NCI-H446 treated with DMSO at 0.1 percent for 48 hours (cell line): ENCODE measurements around the gene MYOCD.
"Not testable (repeated sequence)": the region's sequence is repeated elsewhere in the genome, so short reads cannot be mapped to it uniquely, and the experiment has no call there.

Experiments
- DNase-seq: peaks from one replicate; lab custom pipeline; 2025; lab: John Stamatoyannopoulos, UW

MYOCD gene, protein sequence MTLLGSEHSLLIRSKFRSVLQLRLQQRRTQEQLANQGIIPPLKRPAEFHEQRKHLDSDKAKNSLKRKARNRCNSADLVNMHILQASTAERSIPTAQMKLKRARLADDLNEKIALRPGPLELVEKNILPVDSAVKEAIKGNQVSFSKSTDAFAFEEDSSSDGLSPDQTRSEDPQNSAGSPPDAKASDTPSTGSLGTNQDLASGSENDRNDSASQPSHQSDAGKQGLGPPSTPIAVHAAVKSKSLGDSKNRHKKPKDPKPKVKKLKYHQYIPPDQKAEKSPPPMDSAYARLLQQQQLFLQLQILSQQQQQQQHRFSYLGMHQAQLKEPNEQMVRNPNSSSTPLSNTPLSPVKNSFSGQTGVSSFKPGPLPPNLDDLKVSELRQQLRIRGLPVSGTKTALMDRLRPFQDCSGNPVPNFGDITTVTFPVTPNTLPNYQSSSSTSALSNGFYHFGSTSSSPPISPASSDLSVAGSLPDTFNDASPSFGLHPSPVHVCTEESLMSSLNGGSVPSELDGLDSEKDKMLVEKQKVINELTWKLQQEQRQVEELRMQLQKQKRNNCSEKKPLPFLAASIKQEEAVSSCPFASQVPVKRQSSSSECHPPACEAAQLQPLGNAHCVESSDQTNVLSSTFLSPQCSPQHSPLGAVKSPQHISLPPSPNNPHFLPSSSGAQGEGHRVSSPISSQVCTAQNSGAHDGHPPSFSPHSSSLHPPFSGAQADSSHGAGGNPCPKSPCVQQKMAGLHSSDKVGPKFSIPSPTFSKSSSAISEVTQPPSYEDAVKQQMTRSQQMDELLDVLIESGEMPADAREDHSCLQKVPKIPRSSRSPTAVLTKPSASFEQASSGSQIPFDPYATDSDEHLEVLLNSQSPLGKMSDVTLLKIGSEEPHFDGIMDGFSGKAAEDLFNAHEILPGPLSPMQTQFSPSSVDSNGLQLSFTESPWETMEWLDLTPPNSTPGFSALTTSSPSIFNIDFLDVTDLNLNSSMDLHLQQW

DNA sequence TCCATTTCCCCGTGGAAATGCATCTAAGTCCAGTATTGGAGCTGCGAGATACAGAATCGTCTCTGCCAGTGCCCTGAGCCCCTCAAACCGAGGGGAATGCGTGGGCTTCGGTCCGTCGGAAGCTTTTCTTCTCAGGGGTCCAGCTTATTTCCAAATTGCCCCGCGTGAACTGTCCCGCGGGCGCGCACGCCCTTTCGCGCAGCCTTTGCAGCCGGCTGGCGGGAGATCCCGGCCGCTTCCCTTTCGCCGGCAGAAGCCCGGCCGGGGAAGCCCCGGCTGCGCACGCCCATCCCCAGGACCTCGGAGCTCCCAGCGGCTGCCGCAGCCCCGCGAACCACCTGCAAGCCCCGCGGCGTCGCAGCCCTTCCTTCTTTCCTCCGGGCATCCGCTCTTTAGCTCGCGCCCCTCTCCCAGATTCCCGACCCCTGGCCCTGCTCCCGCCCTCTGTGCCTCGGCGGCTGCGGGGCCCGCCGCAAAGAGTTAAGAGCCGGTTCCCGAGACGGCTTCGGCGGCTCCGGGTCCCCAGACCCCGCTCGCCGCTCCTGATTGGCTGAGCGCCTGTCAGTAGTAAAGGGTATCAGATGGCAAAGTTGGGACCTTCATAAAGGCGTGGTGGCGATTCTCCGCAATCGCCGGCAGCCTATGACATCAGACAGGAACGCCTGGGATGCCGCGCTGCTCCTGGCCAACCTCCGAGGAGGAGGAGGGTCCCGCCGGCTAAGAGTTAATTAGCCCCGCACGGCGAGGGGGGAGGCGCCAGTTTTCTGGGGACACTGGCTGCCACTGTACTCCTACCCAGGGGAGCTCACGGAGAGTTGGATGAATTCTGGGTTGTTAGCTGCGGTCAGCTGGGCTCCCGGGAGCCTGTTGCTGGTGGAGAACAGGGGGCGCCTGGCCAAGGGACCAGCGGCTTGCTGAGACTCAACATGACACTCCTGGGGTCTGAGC is at the start of gene MYOCD:
Gene MYOCD (plus strand): TSS at position 628 of the 948 bp plus-strand sequence. CDS start 299 bp downstream, at position 927.
- DNase-seq, result no peak

DNA sequence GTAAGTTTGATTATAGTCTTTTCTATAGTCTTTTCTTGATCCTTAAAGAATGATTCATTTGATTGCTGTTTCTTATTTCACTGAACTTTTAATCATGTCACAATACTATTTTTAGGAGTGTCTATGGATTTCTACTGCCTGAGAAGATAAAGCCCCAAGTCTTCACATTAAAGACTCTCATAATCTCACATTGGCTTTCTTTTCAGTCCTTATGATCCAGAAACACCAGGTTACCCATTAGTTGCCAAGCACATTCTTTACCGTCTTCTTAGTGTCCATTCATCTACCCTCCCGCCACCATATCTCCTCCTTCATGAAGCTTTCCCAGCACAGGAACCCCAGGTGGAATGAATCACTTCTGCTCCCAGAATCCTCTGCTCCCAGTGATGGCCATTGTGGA is 49.5 kb upstream of the MYOCD start:
- no peak for DNase-seq

DNA sequence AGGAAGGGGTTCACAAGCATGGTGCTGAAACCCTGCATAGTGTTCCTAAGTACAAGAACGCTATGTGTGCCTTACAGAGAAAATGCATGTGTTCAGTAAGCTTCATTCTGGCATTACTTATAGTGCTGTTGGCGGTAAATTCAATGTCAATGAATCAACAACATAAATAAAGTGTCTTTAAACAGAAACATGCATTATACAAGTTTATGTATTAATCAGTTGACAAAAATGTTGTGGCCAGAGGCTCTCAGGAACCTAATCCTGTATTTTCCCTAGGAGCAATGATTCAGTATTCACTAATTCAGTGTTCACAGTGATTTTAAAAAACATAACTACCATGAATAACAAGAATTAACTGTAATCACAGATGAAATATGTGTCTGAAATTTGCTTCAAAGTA is 47.1 kb upstream of the MYOCD start:
- no peak for DNase-seq

DNA sequence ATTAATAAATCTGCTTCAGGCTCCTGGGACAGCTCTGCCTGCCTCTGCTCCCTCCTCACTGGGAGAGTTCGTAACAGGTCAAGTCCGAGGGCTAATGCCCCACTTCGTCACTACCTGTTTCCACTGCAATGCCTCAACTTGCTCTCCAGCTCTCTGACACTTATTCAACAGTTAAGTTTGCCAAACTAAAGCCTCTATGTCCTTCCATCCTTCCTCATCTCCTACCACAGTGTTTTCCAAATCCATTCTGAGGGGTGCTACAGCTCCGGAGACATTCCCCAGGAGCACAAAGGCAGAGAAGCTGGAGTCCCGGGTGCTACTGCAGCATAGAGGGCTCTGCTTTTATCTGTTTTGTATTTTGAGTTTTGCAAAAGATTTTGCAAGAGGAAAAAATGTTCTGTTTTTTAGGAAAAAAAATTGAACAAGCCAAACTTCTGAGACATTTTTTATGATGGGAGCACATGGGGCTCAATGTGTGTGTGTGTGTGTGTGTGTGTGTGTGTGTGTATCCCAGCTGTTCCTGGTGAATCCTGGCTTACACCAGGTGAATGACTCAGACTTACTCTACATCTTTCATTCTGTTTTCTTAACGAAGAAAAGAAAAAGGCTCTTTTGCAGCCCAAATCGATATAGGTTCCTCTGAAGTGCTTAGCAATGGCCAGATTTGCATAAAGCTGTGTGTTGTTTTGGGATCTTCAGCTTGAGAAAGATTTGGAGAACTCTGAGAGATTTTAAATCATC is 46.1 kb upstream of the MYOCD start:
- no peak for DNase-seq

DNA sequence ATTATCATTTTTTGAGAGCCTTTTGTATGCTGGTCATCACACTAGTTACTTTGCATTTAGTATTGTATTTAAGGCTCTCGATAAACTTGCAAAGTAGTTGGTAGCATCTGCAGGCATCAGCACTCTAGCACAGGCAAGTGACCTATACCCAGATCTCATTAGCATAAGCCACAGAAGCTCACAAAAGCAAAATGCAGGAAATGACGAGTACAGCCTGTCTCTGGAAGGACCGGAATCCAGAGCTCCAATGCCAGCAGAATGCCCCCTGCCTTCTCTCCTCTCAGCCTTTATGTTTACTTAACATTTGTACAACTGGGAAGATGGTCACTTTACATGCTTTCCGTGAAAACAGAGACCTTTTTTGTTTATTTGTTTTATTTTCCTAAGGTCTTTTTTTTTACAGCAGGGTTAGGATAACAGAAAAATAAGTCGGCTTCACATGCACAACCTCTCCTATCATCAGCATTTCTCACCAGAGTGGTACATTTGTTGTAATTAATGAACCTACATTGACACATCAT is 45.4 kb upstream of the MYOCD start:
- DNase-seq, result no peak

DNA sequence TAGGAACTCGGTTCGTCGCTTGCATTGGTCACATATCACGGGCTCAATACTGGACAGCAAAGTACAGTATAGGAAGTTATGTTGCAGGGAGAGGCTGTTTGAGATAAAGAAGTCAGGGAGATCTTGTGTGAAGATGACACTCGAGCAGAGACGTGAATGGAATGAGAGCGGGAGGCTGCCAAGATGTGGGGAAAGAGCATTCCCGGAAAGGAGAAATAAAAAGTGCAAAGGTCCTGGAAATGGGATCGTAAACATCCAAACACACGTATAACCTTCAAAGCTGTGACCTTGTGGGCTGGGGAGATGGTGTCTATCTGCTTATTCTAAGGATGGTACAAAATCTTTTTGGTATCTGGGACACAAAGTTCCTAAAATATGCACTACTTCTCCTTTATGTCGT is 43.0 kb upstream of the MYOCD start:
- no peak for DNase-seq

DNA sequence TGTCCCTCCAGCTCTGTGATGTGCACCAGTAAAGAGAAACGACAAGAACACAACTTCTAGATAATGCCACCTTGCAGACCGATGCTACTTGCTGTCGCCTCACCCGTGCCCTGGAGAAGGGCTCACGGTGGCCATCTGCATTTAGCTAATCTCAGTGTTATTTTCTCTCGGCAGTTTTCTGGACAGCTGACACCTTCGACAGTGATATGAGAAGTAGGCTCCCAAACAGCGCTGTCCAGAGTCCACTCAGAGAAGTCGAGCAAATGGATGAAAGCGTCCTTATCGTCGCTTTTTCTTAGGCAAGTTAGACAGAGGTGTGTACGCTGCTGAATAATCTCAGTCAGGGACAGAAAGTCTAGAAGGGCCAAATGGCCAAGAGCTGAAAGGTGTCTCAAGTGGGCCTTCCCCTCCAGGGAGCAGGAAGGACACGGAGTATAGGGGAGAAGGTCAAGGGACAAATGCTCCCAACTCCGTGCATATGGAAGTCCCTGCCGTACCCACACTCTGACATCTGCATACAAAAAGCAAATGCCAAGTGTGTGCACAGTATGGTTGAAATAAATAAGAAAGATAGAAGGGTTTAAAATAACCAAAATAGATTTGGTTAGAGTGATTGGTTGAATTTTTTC is 42.4 kb upstream of the MYOCD start:
- no peak for DNase-seq

DNA sequence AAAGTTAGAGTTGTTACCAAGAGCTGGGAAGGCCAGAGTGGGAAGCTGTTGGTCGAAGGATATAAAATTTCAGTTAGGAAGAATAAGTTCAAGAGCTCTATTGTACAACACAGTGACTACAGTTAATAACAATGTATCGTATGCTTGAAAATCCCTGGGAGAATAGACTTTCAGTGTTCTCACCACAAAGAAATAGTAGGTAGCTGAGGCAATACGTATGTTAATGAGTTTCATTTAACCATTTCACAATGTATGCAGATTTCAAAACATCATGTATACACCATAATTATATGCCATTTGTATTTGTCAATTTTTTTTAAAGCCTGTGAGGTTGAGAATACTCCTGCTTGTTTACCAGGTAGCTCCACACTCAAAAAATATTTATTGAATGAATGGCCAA is 41.5 kb upstream of the MYOCD start:
- no peak for DNase-seq

DNA sequence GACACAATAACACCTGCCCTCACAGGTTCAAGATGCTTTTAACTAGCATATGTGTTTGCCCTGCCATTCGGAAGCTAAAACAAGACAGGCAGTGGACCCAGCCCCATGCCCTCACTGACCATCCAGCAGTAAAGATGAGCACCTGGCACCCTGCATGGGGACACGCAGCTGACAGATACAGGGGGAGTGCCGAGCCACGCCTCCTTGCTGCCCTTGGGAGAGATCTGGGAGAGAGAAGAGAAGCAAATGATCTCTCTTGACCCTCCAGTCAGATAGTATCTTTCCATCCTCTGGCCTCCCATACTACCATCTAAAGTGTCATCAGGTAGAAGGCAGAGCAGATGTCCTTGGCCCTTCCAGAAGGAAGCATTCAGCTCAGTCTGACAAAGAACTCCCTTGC is 40.6 kb upstream of the MYOCD start:
- DNase-seq, result no peak

DNA sequence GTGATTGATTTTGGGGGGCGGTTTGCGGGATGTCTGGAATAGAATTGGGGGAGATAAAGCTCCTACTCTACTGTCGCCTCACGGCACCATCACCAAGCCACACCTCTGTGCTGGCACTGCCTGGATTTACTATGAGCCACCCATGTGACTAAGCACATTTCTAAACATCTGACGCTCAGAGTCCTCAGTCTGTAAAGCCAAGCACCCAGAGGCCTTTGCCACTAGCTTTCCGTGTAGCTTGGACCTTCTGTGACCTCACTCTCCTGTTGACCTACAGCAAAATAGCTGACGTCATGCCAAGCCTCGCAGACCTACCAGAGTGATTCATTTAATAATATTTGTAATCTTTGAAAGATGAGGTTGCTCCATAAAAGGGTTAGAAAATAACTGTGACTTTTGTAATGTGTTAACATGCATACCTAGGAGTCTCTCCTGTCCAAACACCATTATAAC is 38.5 kb upstream of the MYOCD start:
- DNase-seq, result no peak

DNA sequence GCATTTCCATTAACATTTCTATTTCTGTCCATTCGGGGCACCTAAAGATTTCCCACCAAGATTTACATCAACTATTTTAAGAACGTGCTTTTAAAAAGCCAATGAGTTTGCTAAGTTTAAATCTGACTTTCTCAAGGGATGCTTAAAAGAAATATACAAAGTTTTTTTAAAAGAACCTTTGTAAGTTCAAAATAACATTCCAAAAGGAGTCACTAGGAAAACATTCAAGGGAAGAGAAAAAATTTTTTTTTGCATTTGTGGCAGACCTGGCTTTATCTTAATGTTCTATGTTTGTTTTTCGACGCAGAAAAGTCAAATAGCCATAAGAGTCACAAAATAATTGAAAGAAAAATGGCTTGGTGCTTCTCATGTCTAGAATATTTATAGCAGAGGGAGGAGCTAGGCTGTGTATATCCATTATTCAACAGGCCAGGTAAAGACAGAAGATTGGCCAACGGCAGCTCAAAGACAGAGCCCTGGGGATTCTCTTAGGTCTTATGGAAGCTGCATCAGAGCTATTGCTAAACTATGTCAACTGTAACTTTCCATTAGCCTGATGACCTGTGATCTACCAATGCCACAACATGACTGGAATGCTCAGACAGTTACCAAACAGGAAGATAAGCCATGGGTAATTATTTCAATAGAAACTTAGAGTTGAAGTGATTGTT is 37.8 kb upstream of the MYOCD start:
- no peak for DNase-seq

DNA sequence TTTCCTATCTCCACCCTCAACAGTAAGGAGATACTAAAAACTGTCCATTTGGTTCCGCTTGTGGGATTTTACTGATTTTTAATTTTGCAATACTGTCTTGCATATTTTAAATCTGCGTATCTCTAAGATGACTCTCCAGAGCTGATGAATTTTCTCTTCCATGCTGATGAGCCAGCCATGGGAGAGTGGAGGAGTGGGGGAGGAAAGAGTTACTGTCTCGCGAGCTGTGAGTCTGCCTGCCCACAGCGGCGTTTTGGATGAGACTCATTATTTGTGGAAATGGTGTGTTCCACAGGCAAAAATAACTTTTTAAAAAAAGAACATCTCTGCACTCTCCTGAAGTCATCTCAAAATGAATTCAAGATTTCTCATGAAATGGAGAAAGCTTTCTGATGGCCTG is 34.6 kb upstream of the MYOCD start:
- DNase-seq, result no peak

DNA sequence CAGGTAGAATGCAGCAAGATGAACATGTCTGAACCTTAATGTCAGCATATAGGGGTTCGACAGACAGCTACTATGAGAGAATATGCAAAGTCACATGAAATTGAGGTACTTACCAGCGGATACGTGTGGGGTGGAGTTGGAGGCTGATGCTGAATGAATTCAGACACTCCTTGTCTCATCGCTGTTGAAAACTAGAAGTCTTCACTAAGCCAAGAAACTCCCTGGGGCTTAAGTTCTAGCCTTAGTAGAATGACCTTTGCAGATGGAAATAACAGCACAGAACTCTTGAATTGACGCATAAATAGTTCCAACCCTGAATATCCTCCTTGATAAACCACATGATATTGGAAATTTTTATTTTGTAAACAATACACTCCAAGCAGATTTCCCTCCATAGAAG is 32.9 kb upstream of the MYOCD start:
- no peak for DNase-seq

DNA sequence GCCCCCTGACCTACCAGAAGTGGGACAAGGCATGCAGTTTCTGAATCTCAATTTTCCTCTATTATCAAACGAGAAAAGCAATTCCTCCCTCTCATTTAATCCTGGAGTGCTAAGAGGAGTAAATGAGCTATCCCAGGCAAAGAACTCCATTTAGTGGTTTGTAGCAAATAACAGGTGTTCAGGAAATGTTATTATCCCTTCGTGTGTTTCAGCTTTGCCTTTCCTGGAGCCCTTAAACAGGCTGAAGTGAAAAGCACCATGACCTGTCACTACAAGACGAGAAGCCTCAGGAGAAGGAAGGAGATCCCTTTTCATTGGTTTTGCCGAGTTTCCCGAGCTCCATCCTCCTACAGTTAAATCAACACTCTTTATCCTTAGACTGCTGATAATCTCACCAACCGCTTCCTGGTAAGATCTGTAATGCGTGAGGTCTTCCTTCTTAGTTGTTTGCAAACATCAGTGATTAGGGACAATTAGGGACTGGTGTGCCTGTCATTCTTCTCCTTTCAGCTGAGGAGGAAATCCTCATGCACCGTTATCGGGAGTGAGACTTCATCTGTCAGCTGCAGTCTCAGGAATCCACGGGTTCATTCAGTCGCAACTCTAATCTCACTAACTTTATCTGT is 30.8 kb upstream of the MYOCD start:
- no peak for DNase-seq

DNA sequence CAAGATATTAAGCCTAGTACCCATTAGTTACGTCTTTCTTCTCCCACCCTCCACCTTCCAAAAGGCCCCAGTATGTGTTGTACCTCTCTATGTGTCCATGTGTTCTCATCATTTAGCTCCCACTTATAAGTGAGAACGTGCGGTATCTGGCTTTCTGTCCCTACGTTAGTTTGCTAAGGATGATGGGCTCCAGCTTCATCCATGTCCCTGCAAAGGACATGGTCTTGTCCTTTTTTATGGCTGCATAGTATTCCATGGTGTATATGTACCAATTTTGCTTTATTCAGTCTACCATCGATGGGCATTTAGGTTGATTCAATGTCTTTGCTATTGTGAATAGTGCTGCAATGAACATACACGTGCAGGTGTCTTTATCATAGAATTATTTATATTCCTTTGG is 29.7 kb upstream of the MYOCD start:
- DNase-seq, result not testable (repeated sequence)

DNA sequence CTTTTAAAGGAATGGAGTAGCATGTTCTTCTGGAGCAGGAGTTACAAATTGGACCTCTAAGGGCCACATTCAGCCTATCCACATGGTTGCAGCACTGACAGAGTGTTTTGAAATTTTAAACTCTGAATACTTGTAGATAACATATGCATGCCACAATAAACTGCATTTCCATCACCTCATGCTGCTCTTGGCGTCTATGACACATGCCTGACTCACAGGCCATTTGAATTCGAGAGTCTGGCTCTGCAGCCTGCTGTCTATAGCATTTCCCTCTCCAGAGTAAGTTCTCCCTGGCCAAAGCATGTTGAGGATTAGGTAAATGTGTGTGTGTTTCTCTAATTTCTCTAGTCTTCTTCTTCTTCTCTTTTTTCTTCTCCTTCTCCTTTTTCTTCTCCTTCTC is 28.7 kb upstream of the MYOCD start:
- DNase-seq, result no peak

DNA sequence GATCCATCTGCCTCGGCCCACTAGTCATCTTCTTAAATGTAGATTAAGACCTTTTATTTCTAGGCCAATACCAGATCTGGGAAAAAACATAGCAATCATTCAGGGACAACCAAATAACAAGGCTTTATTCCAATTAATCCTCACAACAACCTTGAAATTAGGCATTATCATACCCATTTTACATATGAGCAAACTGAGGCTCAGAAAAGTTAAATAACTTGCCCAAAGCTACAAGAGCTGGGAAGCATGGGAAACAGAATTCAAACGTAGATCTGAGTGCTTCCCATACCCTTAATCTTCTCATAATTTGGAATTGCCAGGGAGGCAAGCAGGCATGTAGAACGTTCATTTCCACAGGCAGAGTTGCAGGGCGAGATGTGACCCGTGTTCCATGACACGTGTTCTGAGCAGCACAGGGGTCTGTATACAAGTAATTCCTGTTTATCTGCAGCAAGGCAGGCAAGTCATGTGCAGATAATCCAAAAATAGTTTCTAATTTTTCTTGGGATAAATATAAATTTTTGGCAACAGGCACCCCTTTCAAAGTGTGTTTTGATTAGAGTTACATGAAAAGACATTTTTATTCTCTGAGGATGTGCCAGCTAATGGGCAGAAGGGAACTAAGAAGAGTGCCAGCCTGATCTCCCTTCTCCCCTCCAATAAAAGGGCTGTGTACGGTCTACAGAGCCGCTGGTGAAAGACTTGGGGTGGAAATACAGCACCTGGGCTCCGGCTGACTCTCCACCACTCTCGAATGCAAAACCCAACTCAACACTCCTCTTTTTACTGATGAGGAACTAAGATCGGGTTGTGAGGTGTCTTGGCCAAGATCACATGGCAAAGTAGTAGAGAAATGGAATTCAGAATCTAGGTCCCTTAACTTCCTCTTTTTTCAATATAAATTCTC is 27.7 kb upstream of the MYOCD start:
- DNase-seq, result no peak

DNA sequence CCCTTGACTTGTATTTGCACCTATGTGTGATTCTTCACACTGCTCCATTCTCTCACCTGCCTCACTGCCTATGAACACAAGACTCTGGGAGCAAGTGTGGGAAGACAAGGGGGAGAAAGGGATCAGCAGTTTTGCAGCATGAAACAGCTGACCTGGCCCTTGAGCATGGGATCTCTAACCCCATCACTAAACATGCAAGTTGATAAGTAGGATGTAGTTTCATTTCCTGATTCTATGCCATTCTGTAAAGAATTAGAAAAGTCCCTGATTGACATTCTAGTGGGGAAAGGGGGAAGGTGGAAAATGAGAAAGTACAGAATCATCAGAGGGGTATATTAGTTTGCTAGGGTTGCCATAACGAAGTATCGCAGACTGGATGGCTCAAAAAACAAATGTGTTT is 25.3 kb upstream of the MYOCD start:
- no peak for DNase-seq
